MM.1S (cell line): ENCODE measurements around the gene KRT79.

Source experiments
- EZH2 ChIP-seq: fragments of 300-600 bp; sonication (generic); optimal IDR thresholded peaks from 2 replicates; pipeline ENCODE3; 2017; ENCODE audit warnings: low read depth, mild to moderate bottlenecking, antibody characterized with exemption, low read length, mixed read lengths
- EZH2phosphoT487 ChIP-seq: fragments of 300-600 bp; sonication (generic); IDR thresholded peaks from 2 replicates; pipeline ENCODE4 v1.6.1; 2018; ENCODE audit warnings: antibody characterized with exemption, low read length
- TF ChIP-seq, protein P1 (sequence below): fragments of 300-600 bp; sonication (generic); IDR thresholded peaks from 2 replicates; pipeline ENCODE4 v1.5.1; 2016; ENCODE audit warnings: antibody characterized with exemption, low read length, mixed read lengths

DNA sequence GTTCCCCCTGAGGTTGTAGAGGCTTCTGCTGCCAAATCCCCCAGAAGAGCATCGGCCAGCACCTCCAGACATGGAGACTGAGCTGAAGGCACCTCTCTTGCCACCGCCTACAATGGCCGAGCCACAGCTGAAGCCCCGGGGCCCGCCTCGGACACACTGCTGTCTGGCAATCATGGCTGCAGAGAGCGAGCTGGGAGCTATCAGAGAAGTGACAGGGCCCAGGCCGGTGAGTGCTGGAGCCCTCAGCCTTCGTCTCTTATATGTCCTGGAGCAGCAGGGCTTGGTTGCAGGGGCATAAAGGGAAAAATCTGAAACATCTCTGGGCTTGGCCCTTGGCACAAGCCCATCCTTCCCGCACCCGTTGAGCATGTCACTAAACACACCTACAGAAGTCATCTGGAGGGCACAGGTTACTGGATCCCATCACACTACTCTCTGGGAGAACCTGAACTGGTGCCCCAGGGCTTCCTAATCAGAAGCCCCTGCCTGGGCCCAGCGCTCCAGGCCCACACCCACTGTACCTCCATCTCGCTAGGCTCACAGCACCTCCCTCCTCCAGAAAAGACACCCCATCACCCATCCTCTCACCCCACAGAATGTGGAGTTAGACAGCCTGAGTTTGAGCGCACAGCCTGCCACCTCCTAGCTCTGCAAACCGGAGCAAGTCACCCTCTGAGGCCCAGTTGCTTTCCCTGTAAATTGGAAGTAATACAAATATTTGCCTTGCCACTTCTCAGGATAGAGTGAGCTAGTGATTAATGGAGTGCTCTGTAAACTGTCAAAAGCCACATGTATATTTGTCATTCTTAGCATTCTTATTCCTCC is 20.0 kb downstream of the KRT79 start, which contains the start of gene KRT4:
- TF ChIP-seq, protein P1, sequence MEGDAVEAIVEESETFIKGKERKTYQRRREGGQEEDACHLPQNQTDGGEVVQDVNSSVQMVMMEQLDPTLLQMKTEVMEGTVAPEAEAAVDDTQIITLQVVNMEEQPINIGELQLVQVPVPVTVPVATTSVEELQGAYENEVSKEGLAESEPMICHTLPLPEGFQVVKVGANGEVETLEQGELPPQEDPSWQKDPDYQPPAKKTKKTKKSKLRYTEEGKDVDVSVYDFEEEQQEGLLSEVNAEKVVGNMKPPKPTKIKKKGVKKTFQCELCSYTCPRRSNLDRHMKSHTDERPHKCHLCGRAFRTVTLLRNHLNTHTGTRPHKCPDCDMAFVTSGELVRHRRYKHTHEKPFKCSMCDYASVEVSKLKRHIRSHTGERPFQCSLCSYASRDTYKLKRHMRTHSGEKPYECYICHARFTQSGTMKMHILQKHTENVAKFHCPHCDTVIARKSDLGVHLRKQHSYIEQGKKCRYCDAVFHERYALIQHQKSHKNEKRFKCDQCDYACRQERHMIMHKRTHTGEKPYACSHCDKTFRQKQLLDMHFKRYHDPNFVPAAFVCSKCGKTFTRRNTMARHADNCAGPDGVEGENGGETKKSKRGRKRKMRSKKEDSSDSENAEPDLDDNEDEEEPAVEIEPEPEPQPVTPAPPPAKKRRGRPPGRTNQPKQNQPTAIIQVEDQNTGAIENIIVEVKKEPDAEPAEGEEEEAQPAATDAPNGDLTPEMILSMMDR, result no peak
- no peak for TF ChIP-seq EZH2
- TF ChIP-seq EZH2phosphoT487, result no peak
